ENCODE data around the gene CELF2.

GRCh38 chr10:11282661-11283060 is 265.0 kb downstream of the CELF2 start:
- TF ChIP-seq, protein P1, sequence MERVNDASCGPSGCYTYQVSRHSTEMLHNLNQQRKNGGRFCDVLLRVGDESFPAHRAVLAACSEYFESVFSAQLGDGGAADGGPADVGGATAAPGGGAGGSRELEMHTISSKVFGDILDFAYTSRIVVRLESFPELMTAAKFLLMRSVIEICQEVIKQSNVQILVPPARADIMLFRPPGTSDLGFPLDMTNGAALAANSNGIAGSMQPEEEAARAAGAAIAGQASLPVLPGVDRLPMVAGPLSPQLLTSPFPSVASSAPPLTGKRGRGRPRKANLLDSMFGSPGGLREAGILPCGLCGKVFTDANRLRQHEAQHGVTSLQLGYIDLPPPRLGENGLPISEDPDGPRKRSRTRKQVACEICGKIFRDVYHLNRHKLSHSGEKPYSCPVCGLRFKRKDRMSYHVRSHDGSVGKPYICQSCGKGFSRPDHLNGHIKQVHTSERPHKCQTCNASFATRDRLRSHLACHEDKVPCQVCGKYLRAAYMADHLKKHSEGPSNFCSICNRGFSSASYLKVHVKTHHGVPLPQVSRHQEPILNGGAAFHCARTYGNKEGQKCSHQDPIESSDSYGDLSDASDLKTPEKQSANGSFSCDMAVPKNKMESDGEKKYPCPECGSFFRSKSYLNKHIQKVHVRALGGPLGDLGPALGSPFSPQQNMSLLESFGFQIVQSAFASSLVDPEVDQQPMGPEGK (CRISPR knock-in tag; IDR thresholded peaks at IDR 0.05; ENCODE audit: borderline replicate concordance), result no peak
- TF ChIP-seq GLIS3 (CRISPR knock-in tag; IDR thresholded peaks at IDR 0.05) (no peak), ZFP3 (CRISPR knock-in tag; IDR thresholded peaks at IDR 0.05) (no peak), BACH2 (CRISPR knock-in tag; IDR thresholded peaks at IDR 0.05; ENCODE audit: borderline replicate concordance) (no peak), ARNTL (CRISPR knock-in tag; IDR thresholded peaks at IDR 0.05; ENCODE audit: borderline replicate concordance, low read depth) (no peak), PPARA (CRISPR knock-in tag; IDR thresholded peaks at IDR 0.05; ENCODE audit: borderline replicate concordance) (no peak), CSDC2 (CRISPR knock-in tag; IDR thresholded peaks at IDR 0.05) (no peak), SNAI2 (CRISPR knock-in tag; IDR thresholded peaks at IDR 0.05) (no peak), TCF4 (CRISPR knock-in tag; IDR thresholded peaks at IDR 0.05; ENCODE audit: borderline replicate concordance) (no peak), ISL1 (CRISPR knock-in tag; IDR thresholded peaks at IDR 0.05) (no peak), ZFP30 (CRISPR knock-in tag; IDR thresholded peaks at IDR 0.05) (no peak), RARB (CRISPR knock-in tag; IDR thresholded peaks at IDR 0.05) (no peak)
- TF ChIP-seq, protein P2, sequence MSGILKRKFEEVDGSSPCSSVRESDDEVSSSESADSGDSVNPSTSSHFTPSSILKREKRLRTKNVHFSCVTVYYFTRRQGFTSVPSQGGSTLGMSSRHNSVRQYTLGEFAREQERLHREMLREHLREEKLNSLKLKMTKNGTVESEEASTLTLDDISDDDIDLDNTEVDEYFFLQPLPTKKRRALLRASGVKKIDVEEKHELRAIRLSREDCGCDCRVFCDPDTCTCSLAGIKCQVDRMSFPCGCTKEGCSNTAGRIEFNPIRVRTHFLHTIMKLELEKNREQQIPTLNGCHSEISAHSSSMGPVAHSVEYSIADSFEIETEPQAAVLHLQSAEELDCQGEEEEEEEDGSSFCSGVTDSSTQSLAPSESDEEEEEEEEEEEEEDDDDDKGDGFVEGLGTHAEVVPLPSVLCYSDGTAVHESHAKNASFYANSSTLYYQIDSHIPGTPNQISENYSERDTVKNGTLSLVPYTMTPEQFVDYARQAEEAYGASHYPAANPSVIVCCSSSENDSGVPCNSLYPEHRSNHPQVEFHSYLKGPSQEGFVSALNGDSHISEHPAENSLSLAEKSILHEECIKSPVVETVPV (CRISPR knock-in tag; IDR thresholded peaks at IDR 0.05), result no peak

Measured in SK-N-SH treated with all-trans-retinoic acid at 6 μM for 48 hours (cell line).